ENCODE results near the gene CDK1.

DNA sequence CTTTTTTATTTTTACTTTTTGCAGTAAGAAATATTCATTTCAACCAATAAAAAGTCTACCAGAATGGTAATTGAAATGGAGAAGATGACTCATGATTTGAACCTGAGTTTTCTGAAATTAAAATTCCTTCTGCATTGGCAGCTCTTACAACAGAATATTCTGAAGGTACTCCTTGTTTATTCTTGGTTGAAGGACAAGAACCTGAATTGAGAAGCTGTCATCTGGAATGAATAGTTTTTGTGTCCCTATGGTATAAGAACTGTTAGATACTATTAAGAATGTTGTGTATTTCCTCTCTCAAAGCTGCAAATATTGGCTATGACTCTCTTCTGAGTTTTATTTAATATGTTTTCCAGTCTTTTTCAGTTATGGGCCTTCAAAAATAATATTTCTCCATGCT, 56.1 kb downstream of the CDK1 start:
- TF ChIP-seq, protein P1, sequence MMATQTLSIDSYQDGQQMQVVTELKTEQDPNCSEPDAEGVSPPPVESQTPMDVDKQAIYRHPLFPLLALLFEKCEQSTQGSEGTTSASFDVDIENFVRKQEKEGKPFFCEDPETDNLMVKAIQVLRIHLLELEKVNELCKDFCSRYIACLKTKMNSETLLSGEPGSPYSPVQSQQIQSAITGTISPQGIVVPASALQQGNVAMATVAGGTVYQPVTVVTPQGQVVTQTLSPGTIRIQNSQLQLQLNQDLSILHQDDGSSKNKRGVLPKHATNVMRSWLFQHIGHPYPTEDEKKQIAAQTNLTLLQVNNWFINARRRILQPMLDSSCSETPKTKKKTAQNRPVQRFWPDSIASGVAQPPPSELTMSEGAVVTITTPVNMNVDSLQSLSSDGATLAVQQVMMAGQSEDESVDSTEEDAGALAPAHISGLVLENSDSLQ (IDR thresholded peaks at IDR 0.05): no peak
- no peak for TF ChIP-seq ZNF384 (IDR thresholded peaks at IDR 0.05)
- TF ChIP-seq FOXK2 (IDR thresholded peaks at IDR 0.05): no peak
- TF ChIP-seq FOXM1 (IDR thresholded peaks at IDR 0.05; ENCODE audit: borderline replicate concordance): no peak
- no peak for TF ChIP-seq SUZ12 (IDR thresholded peaks at IDR 0.05)
- no peak for TF ChIP-seq SP1 (IDR thresholded peaks at IDR 0.05)
- no peak for TF ChIP-seq TARDBP (IDR thresholded peaks at IDR 0.05)
- TF ChIP-seq LEF1 (IDR thresholded peaks at IDR 0.05; ENCODE audit: borderline replicate concordance): no peak
- no peak for TF ChIP-seq ARNT (IDR thresholded peaks at IDR 0.05)
- no peak for TF ChIP-seq ELF4 (IDR thresholded peaks at IDR 0.05)
- no peak for TF ChIP-seq FOXA1 (IDR thresholded peaks at IDR 0.05)
- TF ChIP-seq BHLHE40 (IDR thresholded peaks at IDR 0.05; ENCODE audit: borderline replicate concordance): no peak
